Dedifferentiated amniotic fluid mesenchymal stem cell (primary cell): Measurements from ENCODE around the gene SUPT3H.

Experiments used
- DNase-seq: peaks from one replicate; pipeline ENCODE4 v3.0.0-alpha.2; 2016; ENCODE audit errors: extremely low spot score

The SUPT3H gene

GRCh38 chr6:44955145-44955544 is 422.6 kb downstream of the SUPT3H start:
- DNase-seq = no peak

GRCh38 chr6:44954281-44954680 is 423.5 kb downstream of the SUPT3H start:
- DNase-seq = no peak

- no peak for DNase-seq
Observed at GRCh38 chr6:44951253-44951747, 426.4 kb downstream of the SUPT3H start.

- DNase-seq = no peak
Observed at GRCh38 chr6:44949596-44950201, 428.0 kb downstream of the SUPT3H start.

- DNase-seq = no peak
Observed at GRCh38 chr6:44943541-44943940, 434.2 kb downstream of the SUPT3H start.

- DNase-seq = no peak
Observed at GRCh38 chr6:44942798-44943197, 434.9 kb downstream of the SUPT3H start.

GRCh38 chr6:44942201-44942600 is 435.5 kb downstream of the SUPT3H start:
- DNase-seq = no peak

GRCh38 chr6:44940367-44940766 is 437.4 kb downstream of the SUPT3H start:
- no peak for DNase-seq

- DNase-seq = no peak
Observed at GRCh38 chr6:44935693-44936300, 441.9 kb downstream of the SUPT3H start.

GRCh38 chr6:44933108-44933507 is 444.6 kb downstream of the SUPT3H start:
- DNase-seq = no peak

- DNase-seq = no peak
Observed at GRCh38 chr6:44932651-44933091, 445.1 kb downstream of the SUPT3H start.

- DNase-seq = no peak
Observed at GRCh38 chr6:44931385-44931784, 446.3 kb downstream of the SUPT3H start.

GRCh38 chr6:44926556-44926955 is 451.2 kb downstream of the SUPT3H start:
- DNase-seq = no peak

GRCh38 chr6:44925100-44925739 is 452.5 kb downstream of the SUPT3H start:
- no peak for DNase-seq

GRCh38 chr6:44923444-44923843 is 454.3 kb downstream of the SUPT3H start:
- DNase-seq = no peak

GRCh38 chr6:44921798-44922197 is 455.9 kb downstream of the SUPT3H start:
- no peak for DNase-seq

GRCh38 chr6:44920952-44921491 is 456.7 kb downstream of the SUPT3H start:
- DNase-seq = no peak

GRCh38 chr6:44918671-44919296 is 458.9 kb downstream of the SUPT3H start:
- DNase-seq = no peak

- DNase-seq = no peak
Observed at GRCh38 chr6:44917430-44917829, 460.3 kb downstream of the SUPT3H start.

GRCh38 chr6:44915111-44915510 is 462.6 kb downstream of the SUPT3H start:
- DNase-seq = no peak

- DNase-seq = no peak
Observed at GRCh38 chr6:44914141-44914540, 463.6 kb downstream of the SUPT3H start.

GRCh38 chr6:44906761-44907160 is 471.0 kb downstream of the SUPT3H start:
- DNase-seq = no peak
